Measurements from ENCODE around the gene TRIM2. TPM values are rescaled to one million over a fixed set of nuclear protein-coding genes. Genes with fewer than 3 reads are reported as not detected.
A peak's percentile ranks its signal among the peaks of the same experiment; 100 is the strongest.

The TRIM2 gene
- total and polyA plus RNA-seq, 2 experiments from 2014 or later = 32.7 to 40.4 TPM

DNA sequence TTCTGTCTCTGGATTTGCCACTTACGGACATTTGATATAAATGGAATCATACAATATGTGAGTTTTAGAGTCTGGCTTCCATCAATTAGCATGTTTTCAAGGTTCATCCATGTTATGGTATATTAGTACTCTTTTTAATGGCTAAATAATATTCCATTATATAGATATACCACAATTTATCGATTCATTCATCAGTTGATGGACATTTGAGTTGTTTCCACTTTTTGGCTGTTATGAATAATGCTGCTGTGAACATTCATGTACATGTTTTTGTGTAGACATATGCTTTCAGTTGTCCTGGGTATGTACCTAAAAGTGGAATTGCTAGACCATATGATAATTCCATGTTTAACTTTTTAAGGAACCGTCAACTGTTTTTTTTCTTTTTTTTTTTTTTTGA, 79.0 kb downstream of the TRIM2 start:
- H3K4me1 ChIP-seq (ENCODE audit: low read depth) = no peaks in the 10 kb centered on the region
- no peaks in the 10 kb centered on the region for H3K9me3 ChIP-seq (ENCODE audit: low read depth)
- H3K4me3 ChIP-seq = no peak overlapping the region
- no peaks in the 10 kb centered on the region for H3K27me3 ChIP-seq
- DNase-seq (ENCODE audit: low read depth in 1 of 2, low spot score in 1 of 2) = no peak
- peaks cover 4% of the 10 kb centered on the region for H3K36me3 ChIP-seq
- no peak for TF ChIP-seq CTCF (IDR thresholded peaks at IDR 0.05; ENCODE audit: low read depth, low read length)
- no peak overlapping the region for H3K27ac ChIP-seq

DNA sequence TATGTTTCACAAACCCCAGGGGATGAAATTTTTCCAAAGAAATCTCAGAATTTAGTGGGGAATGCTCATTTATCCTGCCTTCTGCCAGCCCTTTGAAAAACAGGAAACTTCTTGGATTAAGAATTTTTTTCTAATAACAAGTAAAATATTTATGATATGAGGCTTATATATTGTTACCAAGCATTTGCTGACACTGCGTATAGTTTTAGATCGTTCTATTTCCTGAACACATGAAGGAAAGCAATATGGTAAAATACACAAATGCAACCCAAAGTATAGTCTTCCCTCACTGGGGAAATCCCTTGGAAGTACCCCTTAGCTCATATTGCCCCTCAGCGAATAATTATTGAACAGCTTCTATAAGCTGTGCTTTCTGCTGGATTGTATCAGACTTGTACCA, 85.9 kb downstream of the TRIM2 start:
- H3K27ac ChIP-seq = no peak overlapping the region
- no peak for DNase-seq (ENCODE audit: low read depth in 1 of 2, low spot score in 1 of 2)
- no peak overlapping the region for H3K4me3 ChIP-seq
- H3K36me3 ChIP-seq = peaks cover 18% of the 10 kb centered on the region
- no peaks in the 10 kb centered on the region for H3K9me3 ChIP-seq (ENCODE audit: low read depth)
- no peak for TF ChIP-seq CTCF (IDR thresholded peaks at IDR 0.05; ENCODE audit: low read depth, low read length)
- no peaks in the 10 kb centered on the region for H3K27me3 ChIP-seq
- H3K4me1 ChIP-seq (ENCODE audit: low read depth) = no peaks in the 10 kb centered on the region

- no peak overlapping the region for H3K4me3 ChIP-seq
- no peaks in the 10 kb centered on the region for H3K27me3 ChIP-seq
- H3K27ac ChIP-seq = no peak overlapping the region
- peaks cover 25% of the 10 kb centered on the region for H3K36me3 ChIP-seq
- DNase-seq (ENCODE audit: low read depth in 1 of 2, low spot score in 1 of 2) = no peak
- no peaks in the 10 kb centered on the region for H3K9me3 ChIP-seq (ENCODE audit: low read depth)
- H3K4me1 ChIP-seq (ENCODE audit: low read depth) = no peaks in the 10 kb centered on the region
- no peak for TF ChIP-seq CTCF (IDR thresholded peaks at IDR 0.05; ENCODE audit: low read depth, low read length)
Observed at GRCh38 chr4:153291562-153291961, 87.3 kb downstream of the TRIM2 start.

DNA sequence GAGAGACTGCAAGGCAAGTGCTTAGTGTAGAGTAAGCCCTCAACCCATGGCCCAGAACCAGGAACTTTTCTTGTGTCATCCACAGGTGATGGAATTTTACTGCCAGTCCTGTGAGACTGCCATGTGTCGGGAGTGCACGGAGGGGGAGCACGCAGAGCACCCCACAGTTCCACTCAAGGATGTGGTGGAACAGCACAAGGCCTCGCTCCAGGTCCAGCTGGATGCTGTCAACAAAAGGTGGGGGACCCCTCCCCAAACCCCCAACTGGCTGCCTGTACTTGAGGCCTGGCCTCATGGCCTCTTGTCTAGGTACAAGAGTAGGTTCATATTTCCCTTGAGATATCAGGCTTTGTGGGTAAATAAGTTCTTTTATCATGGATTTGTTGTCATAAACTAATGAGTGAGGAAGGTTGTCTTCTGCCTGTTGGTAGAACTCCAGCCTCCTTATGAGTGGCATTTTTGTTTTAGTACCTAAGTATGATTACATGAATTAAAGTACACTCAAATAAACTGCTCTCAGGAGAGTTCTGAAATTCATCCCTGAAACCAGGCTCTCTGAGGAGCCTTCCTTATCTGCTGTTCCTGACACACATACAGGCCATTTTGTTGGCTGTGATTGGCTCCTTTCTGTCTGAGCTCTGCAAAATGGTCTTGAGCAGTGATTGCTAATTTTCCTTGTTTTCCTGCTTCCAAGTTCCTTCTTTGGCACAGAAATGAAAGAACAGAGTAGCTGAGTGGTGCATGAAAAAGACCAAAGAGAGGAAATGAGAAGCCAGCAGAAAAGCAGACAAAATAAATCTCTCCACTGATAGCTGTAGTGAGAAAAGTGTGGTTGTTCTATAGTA, 88.9 kb downstream of the TRIM2 start:
- H3K27ac ChIP-seq = no peak overlapping the region
- H3K4me3 ChIP-seq = no peak overlapping the region
- no peak for TF ChIP-seq CTCF (IDR thresholded peaks at IDR 0.05; ENCODE audit: low read depth, low read length)
- H3K4me1 ChIP-seq (ENCODE audit: low read depth) = no peaks in the 10 kb centered on the region
- H3K9me3 ChIP-seq (ENCODE audit: low read depth) = no peaks in the 10 kb centered on the region
- peak in 1 of 2 donors; percentile 18 for DNase-seq (ENCODE audit: low read depth in 1 of 2, low spot score in 1 of 2)
- no peaks in the 10 kb centered on the region for H3K27me3 ChIP-seq
- H3K36me3 ChIP-seq = peaks cover 25% of the 10 kb centered on the region

DNA sequence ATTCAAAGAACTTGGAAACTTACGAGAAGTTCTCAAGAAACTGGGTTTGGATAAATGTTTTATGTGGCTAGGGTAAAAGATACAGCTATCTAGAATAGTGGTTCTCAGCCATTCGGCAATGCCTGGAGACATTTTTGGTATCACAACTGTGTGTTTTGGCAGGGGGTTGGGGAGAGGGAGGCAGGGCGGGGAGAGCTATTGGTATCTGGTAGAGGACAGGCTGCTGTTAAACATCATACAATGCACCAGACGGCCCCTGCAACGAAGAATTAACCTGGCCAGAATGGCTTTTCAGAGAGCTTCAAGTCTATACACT, 89.5 kb downstream of the TRIM2 start:
- Histone ChIP-seq H3K9me3 (ENCODE audit: low read depth) (no peaks in the 10 kb centered on the region), H3K27ac (no peak overlapping the region), H3K36me3 (peaks cover 25% of the 10 kb centered on the region), H3K4me1 (ENCODE audit: low read depth) (no peaks in the 10 kb centered on the region), H3K4me3 (no peak overlapping the region), H3K27me3 (no peaks in the 10 kb centered on the region)
- TF ChIP-seq CTCF (IDR thresholded peaks at IDR 0.05; ENCODE audit: low read depth, low read length) = no peak
- no peak for DNase-seq (ENCODE audit: low read depth in 1 of 2, low spot score in 1 of 2)

Data from cardiac muscle cell (in vitro differentiated cells and primary cell).